Measurements from ENCODE around the gene FBXO3. TPM values are rescaled to one million over a fixed set of nuclear protein-coding genes. Genes with fewer than 3 reads are reported as not detected.

The FBXO3 gene
- total and polyA plus RNA-seq, 2 of the 13 experiments (the other 11 are each of a cell fraction or from before 2014, with no cell fraction given) = 20.4 to 27.6 TPM

DNA sequence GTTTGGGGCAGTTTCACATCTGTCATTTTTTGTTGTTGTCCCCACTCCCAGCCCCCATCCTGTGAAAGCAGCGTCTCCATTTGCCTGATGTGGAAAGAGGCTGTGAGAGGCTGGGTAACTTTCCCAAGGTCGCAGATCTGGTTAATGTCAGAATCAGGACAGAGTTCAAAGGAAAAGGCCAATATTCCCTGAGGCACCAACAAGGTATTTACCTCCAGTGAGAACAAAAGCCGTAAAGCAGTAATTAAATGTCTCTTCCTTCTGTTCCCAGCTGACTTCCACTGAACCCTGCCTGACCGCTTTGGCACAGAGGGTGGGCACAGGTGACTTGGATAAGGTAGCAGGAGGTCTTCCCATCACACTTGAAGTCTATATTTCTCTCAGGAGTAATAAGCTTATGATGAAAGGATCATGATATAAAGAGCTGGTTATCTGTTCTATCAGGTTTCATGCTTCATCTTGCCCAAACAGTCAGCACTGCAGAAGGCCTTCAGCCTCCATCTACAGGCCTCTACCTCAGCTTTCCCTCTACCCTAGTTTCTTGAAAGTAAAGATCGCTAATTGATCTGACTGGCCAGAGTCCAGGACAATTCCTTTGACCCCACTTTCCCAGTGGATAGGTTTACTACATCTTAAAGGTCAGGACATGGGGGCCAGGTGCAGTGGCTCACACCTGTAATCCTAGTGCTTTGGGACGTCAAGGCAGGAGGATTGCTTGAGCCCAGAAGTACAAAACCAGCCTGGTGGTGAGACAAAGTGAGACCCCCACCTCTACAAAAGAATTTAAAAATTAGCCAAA, 83.1 kb downstream of the FBXO3 start (continued):
- TF ChIP-seq, protein P1, sequence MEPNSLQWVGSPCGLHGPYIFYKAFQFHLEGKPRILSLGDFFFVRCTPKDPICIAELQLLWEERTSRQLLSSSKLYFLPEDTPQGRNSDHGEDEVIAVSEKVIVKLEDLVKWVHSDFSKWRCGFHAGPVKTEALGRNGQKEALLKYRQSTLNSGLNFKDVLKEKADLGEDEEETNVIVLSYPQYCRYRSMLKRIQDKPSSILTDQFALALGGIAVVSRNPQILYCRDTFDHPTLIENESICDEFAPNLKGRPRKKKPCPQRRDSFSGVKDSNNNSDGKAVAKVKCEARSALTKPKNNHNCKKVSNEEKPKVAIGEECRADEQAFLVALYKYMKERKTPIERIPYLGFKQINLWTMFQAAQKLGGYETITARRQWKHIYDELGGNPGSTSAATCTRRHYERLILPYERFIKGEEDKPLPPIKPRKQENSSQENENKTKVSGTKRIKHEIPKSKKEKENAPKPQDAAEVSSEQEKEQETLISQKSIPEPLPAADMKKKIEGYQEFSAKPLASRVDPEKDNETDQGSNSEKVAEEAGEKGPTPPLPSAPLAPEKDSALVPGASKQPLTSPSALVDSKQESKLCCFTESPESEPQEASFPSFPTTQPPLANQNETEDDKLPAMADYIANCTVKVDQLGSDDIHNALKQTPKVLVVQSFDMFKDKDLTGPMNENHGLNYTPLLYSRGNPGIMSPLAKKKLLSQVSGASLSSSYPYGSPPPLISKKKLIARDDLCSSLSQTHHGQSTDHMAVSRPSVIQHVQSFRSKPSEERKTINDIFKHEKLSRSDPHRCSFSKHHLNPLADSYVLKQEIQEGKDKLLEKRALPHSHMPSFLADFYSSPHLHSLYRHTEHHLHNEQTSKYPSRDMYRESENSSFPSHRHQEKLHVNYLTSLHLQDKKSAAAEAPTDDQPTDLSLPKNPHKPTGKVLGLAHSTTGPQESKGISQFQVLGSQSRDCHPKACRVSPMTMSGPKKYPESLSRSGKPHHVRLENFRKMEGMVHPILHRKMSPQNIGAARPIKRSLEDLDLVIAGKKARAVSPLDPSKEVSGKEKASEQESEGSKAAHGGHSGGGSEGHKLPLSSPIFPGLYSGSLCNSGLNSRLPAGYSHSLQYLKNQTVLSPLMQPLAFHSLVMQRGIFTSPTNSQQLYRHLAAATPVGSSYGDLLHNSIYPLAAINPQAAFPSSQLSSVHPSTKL (CRISPR knock-in tag; IDR thresholded peaks at IDR 0.05) = peak; percentile 65
- TF ChIP-seq RBM22 (optimal IDR thresholded peaks at IDR 0.05; ENCODE audit: low read length) = no peak
- TF ChIP-seq ZFY (CRISPR knock-in tag; IDR thresholded peaks at IDR 0.05) = 0 out of 2 replicates have a peak, but pooled peaks have one; percentile 8
- TF ChIP-seq, protein P2, sequence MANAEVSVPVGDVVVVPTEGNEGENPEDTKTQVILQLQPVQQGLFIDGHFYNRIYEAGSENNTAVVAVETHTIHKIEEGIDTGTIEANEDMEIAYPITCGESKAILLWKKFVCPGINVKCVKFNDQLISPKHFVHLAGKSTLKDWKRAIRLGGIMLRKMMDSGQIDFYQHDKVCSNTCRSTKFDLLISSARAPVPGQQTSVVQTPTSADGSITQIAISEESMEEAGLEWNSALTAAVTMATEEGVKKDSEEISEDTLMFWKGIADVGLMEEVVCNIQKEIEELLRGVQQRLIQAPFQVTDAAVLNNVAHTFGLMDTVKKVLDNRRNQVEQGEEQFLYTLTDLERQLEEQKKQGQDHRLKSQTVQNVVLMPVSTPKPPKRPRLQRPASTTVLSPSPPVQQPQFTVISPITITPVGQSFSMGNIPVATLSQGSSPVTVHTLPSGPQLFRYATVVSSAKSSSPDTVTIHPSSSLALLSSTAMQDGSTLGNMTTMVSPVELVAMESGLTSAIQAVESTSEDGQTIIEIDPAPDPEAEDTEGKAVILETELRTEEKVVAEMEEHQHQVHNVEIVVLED (CRISPR knock-in tag; IDR thresholded peaks at IDR 0.05; ENCODE audit: borderline replicate concordance) = no peak
- TF ChIP-seq CHD2 (IDR thresholded peaks at IDR 0.05; ENCODE audit: low read depth, low read length) = no peak
- no peak for TF ChIP-seq BHLHE40 (IDR thresholded peaks at IDR 0.05; ENCODE audit: low read length)
- no peak for TF ChIP-seq MXD4 (CRISPR knock-in tag; IDR thresholded peaks at IDR 0.05)
- TF ChIP-seq ASH2L (IDR thresholded peaks at IDR 0.05; ENCODE audit: insufficient read length, low read depth, low read length) = peak; percentile 33
- TF ChIP-seq GATA4 (IDR thresholded peaks at IDR 0.05; ENCODE audit: borderline replicate concordance, low read depth) = no peak
- TF ChIP-seq ZNF766 (CRISPR knock-in tag; IDR thresholded peaks at IDR 0.05; ENCODE audit: borderline replicate concordance) = no peak
- TF ChIP-seq HNRNPLL (IDR thresholded peaks at IDR 0.05; ENCODE audit: low read depth, low read length, poor library complexity, severe bottlenecking) = no peak
- TF ChIP-seq IRX3 (CRISPR knock-in tag; IDR thresholded peaks at IDR 0.05; ENCODE audit: borderline replicate concordance, low read depth) = 0 out of 2 replicates have a peak, but pooled peaks have one; percentile 28
- TF ChIP-seq ZNF841 (CRISPR knock-in tag; IDR thresholded peaks at IDR 0.05; ENCODE audit: borderline replicate concordance) = no peak
- no peak for TF ChIP-seq RAD21 (CRISPR knock-in tag; IDR thresholded peaks at IDR 0.05)
- peak; percentile 43; the same call in 1 of the 2 replicates for TF ChIP-seq HDAC1 (CRISPR knock-in tag; IDR thresholded peaks at IDR 0.05)
- TF ChIP-seq ZNF670 (CRISPR knock-in tag; IDR thresholded peaks at IDR 0.05; ENCODE audit: borderline replicate concordance) = 0 out of 2 replicates have a peak, but pooled peaks have one; percentile 50
- TF ChIP-seq, protein P3, sequence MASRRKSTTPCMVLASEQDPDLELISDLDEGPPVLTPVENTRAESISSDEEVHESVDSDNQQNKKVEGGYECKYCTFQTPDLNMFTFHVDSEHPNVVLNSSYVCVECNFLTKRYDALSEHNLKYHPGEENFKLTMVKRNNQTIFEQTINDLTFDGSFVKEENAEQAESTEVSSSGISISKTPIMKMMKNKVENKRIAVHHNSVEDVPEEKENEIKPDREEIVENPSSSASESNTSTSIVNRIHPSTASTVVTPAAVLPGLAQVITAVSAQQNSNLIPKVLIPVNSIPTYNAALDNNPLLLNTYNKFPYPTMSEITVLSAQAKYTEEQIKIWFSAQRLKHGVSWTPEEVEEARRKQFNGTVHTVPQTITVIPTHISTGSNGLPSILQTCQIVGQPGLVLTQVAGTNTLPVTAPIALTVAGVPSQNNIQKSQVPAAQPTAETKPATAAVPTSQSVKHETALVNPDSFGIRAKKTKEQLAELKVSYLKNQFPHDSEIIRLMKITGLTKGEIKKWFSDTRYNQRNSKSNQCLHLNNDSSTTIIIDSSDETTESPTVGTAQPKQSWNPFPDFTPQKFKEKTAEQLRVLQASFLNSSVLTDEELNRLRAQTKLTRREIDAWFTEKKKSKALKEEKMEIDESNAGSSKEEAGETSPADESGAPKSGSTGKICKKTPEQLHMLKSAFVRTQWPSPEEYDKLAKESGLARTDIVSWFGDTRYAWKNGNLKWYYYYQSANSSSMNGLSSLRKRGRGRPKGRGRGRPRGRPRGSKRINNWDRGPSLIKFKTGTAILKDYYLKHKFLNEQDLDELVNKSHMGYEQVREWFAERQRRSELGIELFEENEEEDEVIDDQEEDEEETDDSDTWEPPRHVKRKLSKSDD (CRISPR knock-in tag; IDR thresholded peaks at IDR 0.05; ENCODE audit: low read depth) = peak; percentile 68; the same call in 1 of the 2 replicates
- TF ChIP-seq ZBTB38 (CRISPR knock-in tag; IDR thresholded peaks at IDR 0.05) = no peak
- no peak for TF ChIP-seq ZNF296 (CRISPR knock-in tag; conservative IDR thresholded peaks at IDR 0.05)
- peak; percentile 62 for TF ChIP-seq BCL6 (CRISPR knock-in tag; IDR thresholded peaks at IDR 0.05)
- TF ChIP-seq SMAD1 (CRISPR knock-in tag; IDR thresholded peaks at IDR 0.05; ENCODE audit: borderline replicate concordance, low read depth) = no peak

Measured in HepG2 (cell line).